Activated naive CD8-positive, alpha-beta T cell treated with anti-CD3 and anti-CD28 coated beads, Interleukin-2, amount 10 ng/mL, durations not matched to agents 7 days and 5 days (primary cell): ENCODE results near the gene ADGRL1. TPM values are rescaled to one million over a fixed set of nuclear protein-coding genes. Genes with fewer than 3 reads are reported as not detected.
A peak's percentile ranks its signal among the peaks of the same experiment; 100 is the strongest.
"Not testable (repeated sequence)": the region's sequence is repeated elsewhere in the genome, so short reads cannot be mapped to it uniquely, and the experiment has no call there.

Experiments
- ATAC-seq: fragments of 150-1000 bp; cut with Tn5 transposase; one replicate; pipeline ENCODE4 v1.10.0; 2021; ENCODE audit warnings: low read depth, moderate library complexity
- POLR2A ChIA-PET: fragments of 350-600 bp; sonication (Branson Sonifier 250); formaldehyde crosslinking; loops from one replicate; lab custom pipeline; 2021; ENCODE audit warnings: antibody characterized with exemption; lab: Charles Lee
- DNase-seq: peaks from one replicate; pipeline ENCODE4 v3.0.0; 2021
- H3K27ac Mint-ChIP-seq: one replicate; pipeline ENCODE4 v1.8.0; 2022; ENCODE audit warnings: mild to moderate bottlenecking, mixed read lengths
- H3K27me3 Mint-ChIP-seq: one replicate; pipeline ENCODE4 v1.8.0; 2022; ENCODE audit warnings: mild to moderate bottlenecking, moderate library complexity, mixed read lengths
- H3K36me3 Mint-ChIP-seq: one replicate; pipeline ENCODE4 v1.8.0; 2021; ENCODE audit warnings: mild to moderate bottlenecking, mixed read lengths
- H3K4me1 Mint-ChIP-seq: one replicate; pipeline ENCODE4 v1.8.0; 2021; ENCODE audit warnings: mixed read lengths
- H3K4me3 Mint-ChIP-seq: one replicate; pipeline ENCODE4 v1.8.0; 2022; ENCODE audit warnings: mild to moderate bottlenecking, moderate library complexity, mixed read lengths
- H3K9me3 Mint-ChIP-seq: one replicate; pipeline ENCODE4 v1.8.0; 2021; ENCODE audit warnings: mixed read lengths
- total RNA-seq, 2 experiments: library from RNA; stranded (reverse); gene quantifications; one replicate each; pipeline ENCODE4 v1.2.3, GENCODE V29; 2021

ADGRL1 gene
- total RNA-seq, 2 experiments from 2014 or later: 15.0 to 16.4 TPM

- DNase-seq: no peak
- POLR2A ChIA-PET: interaction anchor here (6.6 kb wide), 1 partner anchor 11 kb away, joined by 47 read pairs; the partner anchor contains the start of gene ASF1B
- no peaks in the 10 kb centered on the region for H3K36me3 Mint-ChIP-seq
- H3K27me3 Mint-ChIP-seq: no peaks in the 10 kb centered on the region
- H3K4me3 Mint-ChIP-seq: no peak overlapping the region
- H3K9me3 Mint-ChIP-seq: no peaks in the 10 kb centered on the region
- H3K27ac Mint-ChIP-seq: no peak overlapping the region
- H3K4me1 Mint-ChIP-seq: peaks cover 30% of the 10 kb centered on the region
- no peak for ATAC-seq
Observed at GRCh38 chr19:14146789-14147216, 59.2 kb downstream of the ADGRL1 start.

GRCh38 chr19:14146169-14146568 lies 59.8 kb downstream of the ADGRL1 start:
- H3K27me3 Mint-ChIP-seq, H3K9me3 Mint-ChIP-seq, DNase-seq, H3K36me3 Mint-ChIP-seq, ATAC-seq, H3K27ac Mint-ChIP-seq, H3K4me3 Mint-ChIP-seq: not testable (repeated sequence)
- POLR2A ChIA-PET: interaction anchor here (6.6 kb wide), 1 partner anchor 10 kb away, joined by 47 read pairs; the partner anchor contains the start of gene ASF1B
- peaks cover 34% of the 10 kb centered on the region for H3K4me1 Mint-ChIP-seq

DNA sequence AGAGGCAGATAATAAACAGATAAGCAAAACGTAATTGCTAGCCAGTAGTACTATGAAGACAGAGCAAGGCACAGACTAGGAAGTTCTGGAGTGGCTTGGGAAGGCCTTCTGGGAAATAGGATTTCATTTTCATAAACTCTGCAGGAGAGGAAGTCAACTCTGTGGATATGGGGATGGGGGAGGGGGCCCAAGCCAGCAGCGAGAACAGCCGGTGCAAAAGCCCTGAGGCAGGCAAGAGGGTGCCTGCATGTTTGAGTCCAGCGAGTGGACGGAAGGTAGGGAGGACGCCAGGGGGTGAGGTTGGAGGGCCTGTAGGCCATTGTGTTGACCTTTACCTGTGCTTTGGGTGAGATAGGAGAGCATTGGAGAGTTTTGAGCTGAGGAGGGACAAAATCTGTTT lies 60.6 kb downstream of the ADGRL1 start:
- POLR2A ChIA-PET: interaction anchor here (0.5 to 6.6 kb wide), 2 partner anchors 9 to 273 kb away, joined by 3 to 47 read pairs; partner anchors contain the start of gene ASF1B
- DNase-seq: no peak
- no peak overlapping the region for H3K27ac Mint-ChIP-seq
- H3K4me1 Mint-ChIP-seq: peaks cover 34% of the 10 kb centered on the region
- H3K27me3 Mint-ChIP-seq: no peaks in the 10 kb centered on the region
- no peak overlapping the region for H3K4me3 Mint-ChIP-seq
- H3K9me3 Mint-ChIP-seq: no peaks in the 10 kb centered on the region
- no peaks in the 10 kb centered on the region for H3K36me3 Mint-ChIP-seq
- ATAC-seq: no peak

DNA sequence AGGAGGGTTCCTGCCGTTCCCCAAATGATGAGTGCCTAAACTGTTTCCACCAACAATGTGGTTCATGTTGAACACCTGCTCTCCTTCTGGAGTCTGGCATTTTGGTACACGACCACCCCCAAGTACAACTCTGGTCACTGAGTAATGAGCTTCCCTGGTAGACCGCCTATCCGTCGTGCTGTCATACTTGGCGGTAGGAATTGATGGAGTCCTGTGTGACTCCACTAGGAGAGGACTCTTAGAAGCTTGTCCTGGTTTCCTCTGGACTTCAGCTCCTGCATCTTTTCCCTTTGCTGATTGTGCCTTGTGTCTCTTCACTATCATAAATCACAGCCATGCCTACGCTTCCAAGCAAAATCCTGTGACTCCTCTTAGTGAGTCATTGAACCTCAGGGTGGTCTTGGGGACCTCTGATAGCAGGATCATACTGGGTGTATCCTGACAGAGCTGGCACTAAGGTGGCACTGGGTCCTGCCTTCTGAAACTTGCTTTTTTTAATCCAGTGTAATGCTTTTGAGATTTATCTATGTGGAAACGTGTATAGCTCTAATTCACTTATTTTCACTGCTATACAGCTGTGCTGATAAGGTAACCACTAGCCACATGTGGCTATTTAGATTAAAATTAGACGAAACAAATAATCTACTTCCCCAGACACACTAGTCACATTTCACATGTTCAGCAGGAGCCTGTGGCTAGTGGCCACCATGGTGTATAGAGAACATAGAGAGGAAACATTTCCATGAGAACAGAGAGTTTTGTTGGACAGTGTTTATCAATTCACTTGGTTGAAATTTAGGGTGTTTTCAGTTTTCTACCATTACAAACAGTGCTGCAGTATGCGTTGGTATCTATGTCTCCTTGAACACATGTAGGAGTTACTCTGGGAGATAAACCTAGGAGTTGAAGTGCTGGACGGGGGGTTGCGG lies 63.4 kb downstream of the ADGRL1 start:
- H3K9me3 Mint-ChIP-seq: no peaks in the 10 kb centered on the region
- no peak overlapping the region for H3K27ac Mint-ChIP-seq
- POLR2A ChIA-PET: interaction anchor here (0.5 to 0.6 kb wide), 2 partner anchors 226 to 276 kb away, joined by 3 to 7 read pairs; no protein-coding TSS in a partner anchor
- ATAC-seq: no peak
- no peak overlapping the region for H3K4me3 Mint-ChIP-seq
- no peaks in the 10 kb centered on the region for H3K27me3 Mint-ChIP-seq
- H3K4me1 Mint-ChIP-seq: peaks cover 23% of the 10 kb centered on the region
- no peak for DNase-seq
- H3K36me3 Mint-ChIP-seq: peaks cover 5% of the 10 kb centered on the region

DNA sequence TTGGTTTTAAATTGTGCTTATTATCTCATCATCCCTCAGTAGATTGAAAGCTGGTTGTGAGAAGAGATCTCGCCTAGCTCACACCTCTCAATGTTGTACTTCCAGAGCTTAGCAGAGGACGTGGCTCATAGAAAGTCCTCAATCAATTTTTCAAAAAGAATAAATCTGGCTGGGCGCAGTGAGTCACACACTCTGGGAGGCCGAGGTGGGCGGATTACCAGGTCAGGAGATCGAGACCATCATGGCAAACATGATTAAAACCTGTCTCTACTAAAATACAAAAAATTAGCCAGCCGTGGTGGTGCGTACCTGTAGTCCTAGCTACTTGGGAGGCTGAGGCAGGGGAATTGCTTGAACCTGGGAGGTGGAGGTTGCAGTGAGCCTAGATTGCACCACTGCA lies 64.9 kb downstream of the ADGRL1 start:
- H3K36me3 Mint-ChIP-seq: peaks cover 5% of the 10 kb centered on the region
- H3K27ac Mint-ChIP-seq: no peak overlapping the region
- H3K4me1 Mint-ChIP-seq: peaks cover 22% of the 10 kb centered on the region
- H3K9me3 Mint-ChIP-seq: no peaks in the 10 kb centered on the region
- H3K27me3 Mint-ChIP-seq: no peaks in the 10 kb centered on the region
- POLR2A ChIA-PET: no interaction called here
- DNase-seq (no peak), ATAC-seq (no peak)
- no peak overlapping the region for H3K4me3 Mint-ChIP-seq

- POLR2A ChIA-PET: interaction anchor here (0.5 to 1.5 kb wide), 3 partner anchors 10 to 306 kb away, joined by 3 to 6 read pairs (median 3); no protein-coding TSS in a partner anchor
- Mint-ChIP-seq H3K27me3 (no peaks in the 10 kb centered on the region), H3K9me3 (no peaks in the 10 kb centered on the region), H3K36me3 (peaks cover 12% of the 10 kb centered on the region), H3K4me1 (peaks cover 21% of the 10 kb centered on the region), H3K27ac (no peak overlapping the region), H3K4me3 (peak overlapping the region; percentile 19)
- DNase-seq (no peak), ATAC-seq (no peak)
Observed at GRCh38 chr19:14139944-14140343, 66.0 kb downstream of the ADGRL1 start.

DNA sequence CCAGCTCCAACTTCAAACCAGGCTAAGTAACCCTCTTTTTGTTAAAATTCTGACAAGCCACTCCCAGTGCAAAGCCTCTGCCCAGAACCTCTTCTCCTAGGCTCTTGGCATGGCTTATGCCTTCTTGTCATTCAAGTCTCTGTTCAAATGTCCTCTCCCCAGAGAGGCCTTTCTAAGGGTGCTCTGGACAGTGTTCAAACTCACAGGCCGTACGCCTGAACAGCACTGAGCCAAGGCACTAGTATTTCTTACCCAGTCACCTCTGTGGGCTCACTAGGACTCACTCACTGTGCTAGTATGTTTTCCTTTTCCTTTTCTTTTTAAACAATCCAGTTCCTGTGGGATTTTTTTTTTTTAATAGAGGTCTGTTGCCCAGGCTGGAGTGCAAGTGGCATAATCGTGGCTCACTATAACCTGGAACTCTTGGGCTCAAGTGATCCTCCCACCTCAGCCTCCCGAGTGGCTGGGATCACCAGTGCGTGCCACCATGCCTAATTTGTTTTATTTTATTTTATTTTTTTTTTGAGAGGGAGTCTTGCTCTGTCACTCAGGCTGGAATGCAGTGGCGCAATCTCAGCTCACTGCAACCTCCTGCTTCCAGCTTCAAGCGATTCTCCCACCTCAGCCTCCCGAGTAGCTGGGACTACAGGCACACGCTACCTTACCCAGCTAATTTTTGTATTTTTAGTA lies 67.2 kb downstream of the ADGRL1 start:
- Mint-ChIP-seq H3K4me1 (peaks cover 30% of the 10 kb centered on the region), H3K27me3 (no peaks in the 10 kb centered on the region), H3K36me3 (peaks cover 15% of the 10 kb centered on the region), H3K27ac (peak overlapping the region; percentile 61), H3K4me3 (peak overlapping the region; percentile 67), H3K9me3 (no peaks in the 10 kb centered on the region)
- DNase-seq (no peak), ATAC-seq (no peak)
- POLR2A ChIA-PET: interaction anchor here (1.5 kb wide), 1 partner anchor 11 kb away, joined by 6 read pairs; no protein-coding TSS in a partner anchor

- Mint-ChIP-seq H3K27me3 (no peaks in the 10 kb centered on the region), H3K9me3 (no peaks in the 10 kb centered on the region)
- POLR2A ChIA-PET: interaction anchor here (0.6 to 3.6 kb wide), 44 partner anchors 11 to 392 kb away, joined by 3 to 47 read pairs (median 4); partner anchors contain the start of genes ADGRE5, C19orf53, DDX39A and DNAJB1
Observed at GRCh38 chr19:14136509-14137281, 69.3 kb downstream of the ADGRL1 start, which contains the start of gene ASF1B. Gene ASF1B, minus strand, starts transcription at chr19:14136589. Its CDS starts 133 bp downstream, at chr19:14136456.

GRCh38 chr19:14135985-14136508 lies 69.9 kb downstream of the ADGRL1 start:
- Mint-ChIP-seq H3K27ac (peak overlapping the region; percentile 91), H3K4me1 (peaks cover 23% of the 10 kb centered on the region), H3K27me3 (no peaks in the 10 kb centered on the region), H3K36me3 (peaks cover 18% of the 10 kb centered on the region), H3K9me3 (no peaks in the 10 kb centered on the region), H3K4me3 (peak overlapping the region; percentile 85)
- DNase-seq (no peak), ATAC-seq (peak; percentile 5)
- POLR2A ChIA-PET: interaction anchor here (0.5 to 3.6 kb wide), 36 partner anchors 10 to 382 kb away, joined by 3 to 47 read pairs (median 5); partner anchors contain the start of genes ADGRE5, DDX39A, DNAJB1 and IL27RA

More at GRCh38 chr19:14136509-14137281, 69.3 kb downstream of the ADGRL1 start, which contains the start of gene ASF1B:
- H3K4me1 Mint-ChIP-seq: peaks cover 25% of the 10 kb centered on the region
- H3K4me3 Mint-ChIP-seq: peak within 1 kb of the TSS; percentile 85
- peak within 1 kb of the TSS; percentile 91 for H3K27ac Mint-ChIP-seq
- ATAC-seq: peak; percentile 88
- DNase-seq: peak; percentile 97
- peaks cover 16% of the 10 kb centered on the region for H3K36me3 Mint-ChIP-seq

GRCh38 chr19:14135355-14135754 lies 70.6 kb downstream of the ADGRL1 start:
- no peaks in the 10 kb centered on the region for H3K27me3 Mint-ChIP-seq
- H3K4me3 Mint-ChIP-seq: peak overlapping the region; percentile 85
- peak overlapping the region; percentile 91 for H3K27ac Mint-ChIP-seq
- H3K36me3 Mint-ChIP-seq: peaks cover 18% of the 10 kb centered on the region
- H3K9me3 Mint-ChIP-seq: no peaks in the 10 kb centered on the region
- peaks cover 23% of the 10 kb centered on the region for H3K4me1 Mint-ChIP-seq
- DNase-seq (no peak), ATAC-seq (no peak)
- POLR2A ChIA-PET: interaction anchor here (0.5 to 3.6 kb wide), 11 partner anchors 12 to 371 kb away, joined by 3 to 47 read pairs (median 5); partner anchors contain the start of genes DDX39A, IL27RA, MRI1 and PRKACA

GRCh38 chr19:14127929-14128509 lies 78.0 kb downstream of the ADGRL1 start:
- Mint-ChIP-seq H3K27ac (no peak overlapping the region), H3K27me3 (no peaks in the 10 kb centered on the region), H3K4me1 (peaks cover 3% of the 10 kb centered on the region), H3K4me3 (no peak overlapping the region), H3K36me3 (peaks cover 21% of the 10 kb centered on the region), H3K9me3 (no peaks in the 10 kb centered on the region)
- no peak for DNase-seq
- no peak for ATAC-seq
- POLR2A ChIA-PET: no interaction called here
